Parathyroid adenoma (tissue), 2 donors: ENCODE data around the gene FBLN5.

ENCODE experiments used
- H2AFZ ChIP-seq: fragments of 300-600 bp; sonication (generic); one replicate; pipeline ENCODE4 v1.7.0; 2017; ENCODE audit warnings: antibody characterized with exemption, mild to moderate bottlenecking
- H3K27ac ChIP-seq: fragments of 300-600 bp; sonication (generic); one replicate; pipeline ENCODE4 v1.7.0; 2017
- H3K27me3 ChIP-seq: fragments of 300-600 bp; sonication (generic); one replicate; pipeline ENCODE4 v1.7.0; 2017; ENCODE audit warnings: low read length; ENCODE audit not compliant: control insufficient read depth, insufficient read depth
- H3K36me3 ChIP-seq: fragments of 300-600 bp; sonication (generic); one replicate; pipeline ENCODE4 v1.7.0; 2017; ENCODE audit warnings: low read length; ENCODE audit not compliant: control insufficient read depth, insufficient read depth
- H3K4me1 ChIP-seq: fragments of 300-600 bp; sonication (generic); one replicate; pipeline ENCODE4 v1.7.0; 2017; ENCODE audit warnings: control low read depth
- H3K4me2 ChIP-seq: fragments of 300-600 bp; sonication (generic); one replicate; pipeline ENCODE4 v1.7.0; 2017; ENCODE audit warnings: low read length
- H3K4me3 ChIP-seq: fragments of 300-600 bp; sonication (generic); one replicate; pipeline ENCODE4 v1.7.0; 2017; ENCODE audit warnings: low read depth, low read length
- H3K79me2 ChIP-seq: fragments of 300-600 bp; sonication (generic); one replicate; pipeline ENCODE4 v1.7.0; 2017; ENCODE audit warnings: control low read depth
- H3K9ac ChIP-seq: fragments of 300-600 bp; sonication (generic); one replicate; pipeline ENCODE4 v1.7.0; 2017; ENCODE audit warnings: mild to moderate bottlenecking
- H3K9me3 ChIP-seq: fragments of 300-600 bp; sonication (generic); one replicate; pipeline ENCODE4 v1.7.0; 2017; ENCODE audit warnings: low read length; ENCODE audit not compliant: control insufficient read depth
- TF ChIP-seq, protein P1 (sequence below): fragments of 300-600 bp; sonication (generic); IDR thresholded peaks from one replicate; pipeline ENCODE4 v1.7.0; 2017; ENCODE audit warnings: antibody characterized with exemption, mild to moderate bottlenecking
- donor health status: primary hyperparathyroidism.

The FBLN5 gene

DNA sequence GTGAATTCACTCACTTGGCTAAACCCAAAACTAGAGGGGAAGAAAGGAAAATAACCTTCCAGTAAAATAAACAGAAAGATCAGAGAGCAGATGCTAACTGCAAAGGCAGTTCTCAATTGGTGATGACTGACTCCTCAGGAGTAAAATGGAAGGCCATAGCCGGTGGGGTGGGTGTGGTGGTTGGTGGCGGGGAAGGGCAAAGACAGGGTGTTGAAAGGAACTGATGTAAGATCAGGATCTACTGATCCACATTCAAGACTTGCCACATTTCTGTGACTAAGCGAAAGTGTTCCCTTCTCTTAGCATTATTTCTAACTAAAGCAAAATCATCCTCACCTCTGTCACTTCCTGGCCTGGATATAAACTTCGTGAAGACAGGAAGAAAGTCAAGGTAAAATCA lies 53.8 kb downstream of the FBLN5 start:
- TF ChIP-seq, protein P1, sequence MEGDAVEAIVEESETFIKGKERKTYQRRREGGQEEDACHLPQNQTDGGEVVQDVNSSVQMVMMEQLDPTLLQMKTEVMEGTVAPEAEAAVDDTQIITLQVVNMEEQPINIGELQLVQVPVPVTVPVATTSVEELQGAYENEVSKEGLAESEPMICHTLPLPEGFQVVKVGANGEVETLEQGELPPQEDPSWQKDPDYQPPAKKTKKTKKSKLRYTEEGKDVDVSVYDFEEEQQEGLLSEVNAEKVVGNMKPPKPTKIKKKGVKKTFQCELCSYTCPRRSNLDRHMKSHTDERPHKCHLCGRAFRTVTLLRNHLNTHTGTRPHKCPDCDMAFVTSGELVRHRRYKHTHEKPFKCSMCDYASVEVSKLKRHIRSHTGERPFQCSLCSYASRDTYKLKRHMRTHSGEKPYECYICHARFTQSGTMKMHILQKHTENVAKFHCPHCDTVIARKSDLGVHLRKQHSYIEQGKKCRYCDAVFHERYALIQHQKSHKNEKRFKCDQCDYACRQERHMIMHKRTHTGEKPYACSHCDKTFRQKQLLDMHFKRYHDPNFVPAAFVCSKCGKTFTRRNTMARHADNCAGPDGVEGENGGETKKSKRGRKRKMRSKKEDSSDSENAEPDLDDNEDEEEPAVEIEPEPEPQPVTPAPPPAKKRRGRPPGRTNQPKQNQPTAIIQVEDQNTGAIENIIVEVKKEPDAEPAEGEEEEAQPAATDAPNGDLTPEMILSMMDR = no peak
- no peak overlapping the region for H3K27ac ChIP-seq
- H2AFZ ChIP-seq = no peak overlapping the region
- H3K9me3 ChIP-seq = no peaks in the 10 kb centered on the region
- peaks cover 23% of the 10 kb centered on the region for H3K4me1 ChIP-seq
- H3K4me3 ChIP-seq = no peak overlapping the region
- no peak overlapping the region for H3K4me2 ChIP-seq
- H3K9ac ChIP-seq = no peak overlapping the region
- H3K27me3 ChIP-seq = no peaks in the 10 kb centered on the region
- no peaks in the 10 kb centered on the region for H3K36me3 ChIP-seq
- no peaks in the 10 kb centered on the region for H3K79me2 ChIP-seq

DNA sequence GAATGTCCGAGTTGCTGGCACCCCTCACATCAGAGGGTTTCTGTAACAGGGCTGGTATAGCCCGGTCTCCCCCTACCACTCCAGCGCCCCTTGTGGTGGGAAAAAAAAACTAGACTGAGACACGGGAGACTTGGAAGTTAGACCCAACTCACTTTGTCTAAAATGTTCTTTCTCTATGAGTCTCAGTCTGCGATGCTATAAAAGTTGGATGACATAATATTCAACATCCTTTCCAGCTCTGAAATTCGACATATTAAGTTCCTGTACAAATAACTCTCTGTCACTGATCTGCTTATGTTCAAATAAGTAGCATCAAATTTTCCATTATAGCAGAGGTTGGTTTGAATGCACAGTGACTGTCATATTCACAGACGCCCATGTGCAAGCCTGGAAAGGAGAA lies 54.5 kb downstream of the FBLN5 start:
- TF ChIP-seq, protein P1 = peak; percentile 43
- Histone ChIP-seq H3K79me2 (no peaks in the 10 kb centered on the region), H3K36me3 (no peaks in the 10 kb centered on the region), H3K4me2 (no peak overlapping the region), H3K27me3 (no peaks in the 10 kb centered on the region), H3K4me1 (peaks cover 19% of the 10 kb centered on the region), H3K9ac (no peak overlapping the region), H2AFZ (no peak overlapping the region), H3K4me3 (no peak overlapping the region), H3K9me3 (no peaks in the 10 kb centered on the region), H3K27ac (no peak overlapping the region)

DNA sequence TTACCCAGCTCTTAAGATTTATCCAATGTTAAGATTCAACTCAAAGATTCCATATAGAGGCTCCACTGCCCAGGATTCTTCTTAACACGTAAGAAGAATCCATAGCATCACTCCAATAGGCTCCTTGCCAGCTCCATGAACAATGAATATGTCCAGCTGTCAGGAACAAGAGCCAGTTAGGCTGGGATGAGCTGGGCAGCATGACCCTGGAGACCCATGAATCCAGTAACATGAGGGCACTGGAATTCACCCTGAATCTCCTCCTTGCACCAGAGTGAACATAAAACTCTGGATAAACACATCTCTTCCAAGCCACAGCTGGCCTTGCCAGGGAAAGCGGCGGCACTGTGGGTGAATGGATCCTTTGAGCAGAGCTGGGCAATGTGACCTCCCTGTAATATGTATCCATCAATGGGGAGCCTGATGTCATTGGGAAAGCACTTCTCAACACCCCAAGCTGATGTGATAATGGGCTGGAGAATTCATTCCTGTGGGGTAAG lies 55.7 kb downstream of the FBLN5 start:
- Histone ChIP-seq H3K27me3 (no peaks in the 10 kb centered on the region), H3K36me3 (no peaks in the 10 kb centered on the region), H3K9me3 (no peaks in the 10 kb centered on the region), H3K4me3 (no peak overlapping the region), H3K79me2 (no peaks in the 10 kb centered on the region), H2AFZ (no peak overlapping the region), H3K4me1 (peaks cover 14% of the 10 kb centered on the region), H3K9ac (no peak overlapping the region), H3K4me2 (no peak overlapping the region), H3K27ac (no peak overlapping the region)
- TF ChIP-seq, protein P1 = no peak

DNA sequence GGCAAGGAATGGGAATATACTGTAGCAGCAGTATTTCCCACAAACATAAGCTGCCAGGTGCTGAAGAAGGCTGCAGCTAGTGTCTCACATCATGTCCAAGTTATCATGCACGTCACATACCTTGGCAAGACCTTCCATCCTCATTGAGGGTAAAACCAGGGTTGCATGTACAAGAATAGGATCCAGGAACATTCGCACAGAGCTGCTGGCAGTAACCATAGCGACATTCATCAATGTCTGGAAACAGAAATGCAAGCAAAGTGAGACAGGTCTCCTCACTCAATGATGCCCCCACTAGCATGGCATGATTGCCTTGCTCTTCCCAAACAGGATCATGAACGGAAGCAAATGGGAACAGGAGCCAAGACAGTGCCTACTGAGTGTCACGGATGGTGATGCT lies 56.4 kb downstream of the FBLN5 start:
- H3K36me3 ChIP-seq = no peaks in the 10 kb centered on the region
- TF ChIP-seq, protein P1 = no peak
- H3K27me3 ChIP-seq = no peaks in the 10 kb centered on the region
- H3K9ac ChIP-seq = no peak overlapping the region
- no peak overlapping the region for H2AFZ ChIP-seq
- H3K4me3 ChIP-seq = no peak overlapping the region
- H3K79me2 ChIP-seq = no peaks in the 10 kb centered on the region
- H3K27ac ChIP-seq = no peak overlapping the region
- H3K9me3 ChIP-seq = no peaks in the 10 kb centered on the region
- H3K4me2 ChIP-seq = no peak overlapping the region
- peaks cover 14% of the 10 kb centered on the region for H3K4me1 ChIP-seq

DNA sequence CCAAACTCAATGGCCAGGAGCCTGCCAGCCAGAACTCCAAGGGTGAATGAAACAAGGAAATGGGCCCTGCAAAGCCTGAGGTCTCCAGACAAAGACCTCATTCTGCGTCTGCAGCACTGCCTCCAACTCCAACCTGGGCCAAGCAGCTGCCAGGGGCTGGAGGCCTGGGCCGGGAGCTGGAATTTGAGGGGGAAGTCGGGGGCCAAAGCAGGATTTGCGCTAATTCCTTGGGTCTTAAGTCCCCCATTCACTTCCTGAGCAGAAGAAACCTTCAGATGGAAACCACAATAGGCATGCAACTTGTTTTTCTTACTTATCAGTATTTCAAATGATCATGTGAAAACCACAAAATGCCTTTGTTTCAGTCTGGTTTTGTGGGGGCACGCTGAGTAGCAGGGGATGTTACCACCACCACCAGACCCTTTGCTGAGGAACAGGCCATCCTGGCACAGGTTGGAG lies 57.2 kb downstream of the FBLN5 start:
- H3K36me3 ChIP-seq = no peaks in the 10 kb centered on the region
- H3K9ac ChIP-seq = no peak overlapping the region
- H3K79me2 ChIP-seq = no peaks in the 10 kb centered on the region
- peak overlapping the region; percentile 93 for H2AFZ ChIP-seq
- H3K27me3 ChIP-seq = no peaks in the 10 kb centered on the region
- peaks cover 14% of the 10 kb centered on the region for H3K4me1 ChIP-seq
- no peak overlapping the region for H3K4me2 ChIP-seq
- no peak overlapping the region for H3K4me3 ChIP-seq
- no peaks in the 10 kb centered on the region for H3K9me3 ChIP-seq
- peak overlapping the region; percentile 76 for H3K27ac ChIP-seq
- TF ChIP-seq, protein P1 = no peak
